GM10266 (cell line): ENCODE results near the gene SRY.
"Not testable (repeated sequence)": the region's sequence is repeated elsewhere in the genome, so short reads cannot be mapped to it uniquely, and the experiment has no call there.

Experiments
- DNase-seq: peaks from one replicate; pipeline ENCODE4 v3.0.0; 2012; ENCODE audit errors: extremely low spot score
- CTCF ChIP-seq: IDR thresholded peaks from 2 replicates; pipeline ENCODE4 v1.5.1; 2012; ENCODE audit warnings: mild to moderate bottlenecking, low read depth; ENCODE audit not compliant: control insufficient read depth, insufficient read depth; ENCODE audit errors: missing control alignments

SRY gene

GRCh38 chrY:2787600-2787999 is at the start of gene SRY:
Gene SRY (minus strand): TSS chrY:2787682. CDS start chrY:2787603, 79 bp downstream.
- DNase-seq: no peak
- TF ChIP-seq CTCF: no peak

- no peak for TF ChIP-seq CTCF
- DNase-seq: no peak
Measured at GRCh38 chrY:2837078-2837477, 49.6 kb upstream of the SRY start.

GRCh38 chrY:2835230-2835629 is 47.7 kb upstream of the SRY start:
- no peak for TF ChIP-seq CTCF
- no peak for DNase-seq

- TF ChIP-seq CTCF: no peak
- DNase-seq: no peak
Measured at GRCh38 chrY:2828497-2828896, 41.0 kb upstream of the SRY start.

GRCh38 chrY:2824471-2824870 is 37.0 kb upstream of the SRY start:
- no peak for TF ChIP-seq CTCF
- no peak for DNase-seq

- not testable (repeated sequence) for DNase-seq
Measured at GRCh38 chrY:2817146-2817896, 29.8 kb upstream of the SRY start.

GRCh38 chrY:2800246-2800645 is 12.8 kb upstream of the SRY start:
- no peak for DNase-seq
- TF ChIP-seq CTCF: peak; percentile 16

GRCh38 chrY:2797991-2798390 is 10.5 kb upstream of the SRY start:
- TF ChIP-seq CTCF: no peak
- no peak for DNase-seq
